ENCODE measurements around the gene ZBTB2.
"Not testable (repeated sequence)": the region's sequence is repeated elsewhere in the genome, so short reads cannot be mapped to it uniquely, and the experiment has no call there.

ZBTB2 gene

GRCh38 chr6:151320140-151320539 lies 71.2 kb downstream of the ZBTB2 start:
- Mint-ChIP-seq H3K9me3 (peaks cover 11% of the 10 kb centered on the region), H3K27me3 (peaks cover 27% of the 10 kb centered on the region), H3K4me1 (peaks cover 13% of the 10 kb centered on the region), H3K27ac (no peak overlapping the region), H3K36me3 (ENCODE audit: low read depth) (peaks cover 3% of the 10 kb centered on the region), H3K4me3 (no peak overlapping the region)
- DNase-seq (no peak), ATAC-seq (no peak)

GRCh38 chr6:151317995-151318365 lies 73.4 kb downstream of the ZBTB2 start:
- DNase-seq (no peak), ATAC-seq (no peak)
- peaks cover 3% of the 10 kb centered on the region for H3K36me3 Mint-ChIP-seq (ENCODE audit: low read depth)
- peaks cover 11% of the 10 kb centered on the region for H3K9me3 Mint-ChIP-seq
- no peaks in the 10 kb centered on the region for H3K4me1 Mint-ChIP-seq
- H3K27ac Mint-ChIP-seq = no peak overlapping the region
- no peak overlapping the region for H3K4me3 Mint-ChIP-seq
- peaks cover 15% of the 10 kb centered on the region for H3K27me3 Mint-ChIP-seq

- H3K27ac Mint-ChIP-seq = no peak overlapping the region
- H3K4me3 Mint-ChIP-seq = no peak overlapping the region
- H3K36me3 Mint-ChIP-seq (ENCODE audit: low read depth) = peaks cover 3% of the 10 kb centered on the region
- H3K9me3 Mint-ChIP-seq = peaks cover 11% of the 10 kb centered on the region
- DNase-seq (no peak), ATAC-seq (no peak)
- peaks cover 10% of the 10 kb centered on the region for H3K27me3 Mint-ChIP-seq
- H3K4me1 Mint-ChIP-seq = no peaks in the 10 kb centered on the region
These were observed 74.0 kb downstream of the ZBTB2 start for GRCh38 chr6:151317103-151317994.

- not testable (repeated sequence) for H3K4me1 Mint-ChIP-seq; DNase-seq; H3K4me3 Mint-ChIP-seq; H3K36me3 Mint-ChIP-seq (ENCODE audit: low read depth); H3K27ac Mint-ChIP-seq; ATAC-seq; H3K27me3 Mint-ChIP-seq
- H3K9me3 Mint-ChIP-seq = peaks cover 11% of the 10 kb centered on the region
These were observed 75.7 kb downstream of the ZBTB2 start for GRCh38 chr6:151315661-151316060.

All from activated naive CD8-positive, alpha-beta T cell treated with anti-CD3 and anti-CD28 coated beads, Interleukin-2, amount 50 U/mL, for 24 hours (primary cell).